SK-N-SH (cell line): Measurements from ENCODE around the gene PPP1R15A. TPM values are rescaled to one million over a fixed set of nuclear protein-coding genes. Genes with fewer than 3 reads are reported as not detected.
"Not testable (repeated sequence)": the region's sequence is repeated elsewhere in the genome, so short reads cannot be mapped to it uniquely, and the experiment has no call there.

Experiments
- CTCF ChIA-PET: fragments of 300-600, 350-600 bp; formaldehyde crosslinking; extraction: SDS; loops from one replicate; lab custom pipeline; 2021; lab: Yijun Ruan, JAX
- POLR2A ChIA-PET: fragments of 350-600 bp; sonication (Branson Sonifier 250); formaldehyde crosslinking; extraction: SDS; loops from one replicate; lab custom pipeline; 2020; ENCODE audit warnings: antibody characterized with exemption, inconsistent platforms; lab: Yijun Ruan, JAX
- DNase-seq: peaks from one replicate; pipeline ENCODE4 v3.0.0; 2012
- H2AFZ ChIP-seq: fragments of 200-600 bp; sonication (generic); 2 replicates; pipeline ENCODE4 v1.8.1; 2016; ENCODE audit warnings: antibody characterized with exemption, mild to moderate bottlenecking, low read depth
- H3F3A ChIP-seq: fragments of 200-600 bp; sonication (generic); replicated peaks from 2 replicates; pipeline ENCODE3; 2016; ENCODE audit warnings: antibody characterized with exemption, mild to moderate bottlenecking; ENCODE audit not compliant: insufficient read depth
- H3K27ac ChIP-seq, 2 experiments: fragments of 200-500 bp in 1 of 2; fragments of 200-600 bp in 1 of 2; sonication (Bioruptor generic) in 1 of 2; sonication (generic), shearing (Covaris generic) in 1 of 2; 2 replicates each; pipeline versions ENCODE4 v1.5.1 to v1.6.1; 2014 to 2016; ENCODE audit warnings: low read depth in 2 of 2, inconsistent platforms in 1 of 2, low read length in 1 of 2, mild to moderate bottlenecking in 1 of 2, mixed read lengths in 1 of 2
- H3K27me3 ChIP-seq: fragments of 200-600 bp; sonication (generic), shearing (Covaris generic); 2 replicates; pipeline ENCODE4 v1.6.1; 2016; ENCODE audit warnings: mixed run types; ENCODE audit not compliant: insufficient read depth
- H3K36me3 ChIP-seq, 2 experiments: fragments of 200-500 bp in 1 of 2; fragments of 200-600 bp in 1 of 2; sonication (Bioruptor generic) in 1 of 2; sonication (generic) in 1 of 2; replicated peaks in 1 of 2; 2 replicates each; pipeline versions ENCODE3 to v1.5.1; 2014 to 2016; ENCODE audit warnings: low read length in 1 of 2, mild to moderate bottlenecking in 1 of 2; ENCODE audit not compliant: insufficient read depth in 2 of 2, control insufficient read depth in 1 of 2
- H3K4me1 ChIP-seq, 2 experiments: fragments of 200-500 bp in 1 of 2; fragments of 200-600 bp in 1 of 2; sonication (Bioruptor generic) in 1 of 2; sonication (generic), shearing (Covaris generic) in 1 of 2; 2 replicates each; pipeline versions ENCODE4 v1.5.1 to v1.6.1; 2014 to 2016; ENCODE audit warnings: low read depth in 1 of 2, low read length in 1 of 2, mixed run types in 1 of 2; ENCODE audit not compliant: insufficient read depth in 2 of 2, control insufficient read depth in 1 of 2
- H3K4me2 ChIP-seq: fragments of 200-600 bp; sonication (generic), shearing (Covaris generic); 2 replicates; pipeline ENCODE4 v1.6.1; 2017; ENCODE audit warnings: mixed run types
- H3K4me3 ChIP-seq, 2 experiments: fragments of 200-500 bp in 1 of 2; fragments of 200-600 bp in 1 of 2; sonication (Bioruptor generic) in 1 of 2; sonication (generic), shearing (Covaris generic) in 1 of 2; 2 replicates each; pipeline versions ENCODE4 v1.5.1 to v1.8.1; 2014 to 2016; ENCODE audit warnings: low read depth in 2 of 2, inconsistent platforms in 1 of 2, low read length in 1 of 2, mild to moderate bottlenecking in 1 of 2, mixed read lengths in 1 of 2, moderate library complexity in 1 of 2
- H3K79me2 ChIP-seq: fragments of 200-600 bp; sonication (generic); 2 replicates; pipeline ENCODE4 v1.8.1; 2017; ENCODE audit warnings: mild to moderate bottlenecking; ENCODE audit not compliant: insufficient read depth
- H3K9ac ChIP-seq: fragments of 200-600 bp; sonication (generic); 2 replicates; pipeline ENCODE4 v1.6.1; 2017; ENCODE audit warnings: mixed run types
- H3K9me2 ChIP-seq: fragments of 200-600 bp; sonication (generic); 2 replicates; pipeline ENCODE4 v1.6.1; 2017; ENCODE audit warnings: mixed run types
- H3K9me3 ChIP-seq: fragments of 200-600 bp; sonication (generic); 2 replicates; pipeline ENCODE4 v1.6.1; 2017; ENCODE audit warnings: mixed run types, mild to moderate bottlenecking, moderate library complexity
- H4K20me1 ChIP-seq: fragments of 200-600 bp; sonication (generic); 2 replicates; pipeline ENCODE4 v1.6.1; 2017; ENCODE audit warnings: mild to moderate bottlenecking, mixed run types; ENCODE audit not compliant: insufficient read depth
- CHD2 ChIP-seq: fragments of 150-350 bp; IDR thresholded peaks from 2 replicates; pipeline ENCODE4 v1.6.1; 2018; ENCODE audit warnings: low read length; ENCODE audit not compliant: partially characterized antibody
- NRF1 ChIP-seq: IDR thresholded peaks from 2 replicates; pipeline ENCODE4 v1.6.1; 2012; ENCODE audit warnings: low read depth, mild to moderate bottlenecking, low read length
- POLR2AphosphoS5 ChIP-seq: IDR thresholded peaks from 2 replicates; pipeline ENCODE4 v1.6.1; 2012; ENCODE audit warnings: low read depth, low read length
- RAD21 ChIP-seq: IDR thresholded peaks from 2 replicates; pipeline ENCODE4 v1.6.1; 2012; ENCODE audit warnings: mild to moderate bottlenecking, low read length
- RXRA ChIP-seq: IDR thresholded peaks from 2 replicates; pipeline ENCODE4 v1.4.0; 2012; ENCODE audit warnings: low read depth, mild to moderate bottlenecking, borderline replicate concordance
- SMC3 ChIP-seq: IDR thresholded peaks from 2 replicates; pipeline ENCODE4 v1.6.1; 2012; ENCODE audit warnings: low read depth, low read length, improper control_type of control experiment
- TAF1 ChIP-seq: IDR thresholded peaks from 2 replicates; pipeline ENCODE4 v1.6.1; 2012; ENCODE audit warnings: low read depth, mild to moderate bottlenecking, low read length, moderate library complexity, borderline replicate concordance
- whole genome bisulfite sequencing: methylation state at CpG from one replicate; pipeline ENCODE4 v1.1.6; 2017; ENCODE audit warnings: low lambda C conversion rate; 5-methylcytosine and 5-hydroxymethylcytosine counted together
- polyA plus RNA-seq, 3 experiments: library from polyadenylated mRNA; depleted of rRNA; stranded (reverse); fragments of >200 nt; gene quantifications; 2 replicates each; pipeline ENCODE4 v1.2.3, GENCODE V29; 2012
- TF ChIP-seq, protein P1 (sequence below): fragments of 200-600 bp; sonication (generic); IDR thresholded peaks from 2 replicates; pipeline ENCODE4 v1.6.1; 2017; ENCODE audit warnings: antibody characterized with exemption, mild to moderate bottlenecking, moderate library complexity

Gene PPP1R15A
- polyA plus RNA-seq, 1 of the 3 experiments (the other 2 are of a cell fraction), result 73.7 TPM

DNA sequence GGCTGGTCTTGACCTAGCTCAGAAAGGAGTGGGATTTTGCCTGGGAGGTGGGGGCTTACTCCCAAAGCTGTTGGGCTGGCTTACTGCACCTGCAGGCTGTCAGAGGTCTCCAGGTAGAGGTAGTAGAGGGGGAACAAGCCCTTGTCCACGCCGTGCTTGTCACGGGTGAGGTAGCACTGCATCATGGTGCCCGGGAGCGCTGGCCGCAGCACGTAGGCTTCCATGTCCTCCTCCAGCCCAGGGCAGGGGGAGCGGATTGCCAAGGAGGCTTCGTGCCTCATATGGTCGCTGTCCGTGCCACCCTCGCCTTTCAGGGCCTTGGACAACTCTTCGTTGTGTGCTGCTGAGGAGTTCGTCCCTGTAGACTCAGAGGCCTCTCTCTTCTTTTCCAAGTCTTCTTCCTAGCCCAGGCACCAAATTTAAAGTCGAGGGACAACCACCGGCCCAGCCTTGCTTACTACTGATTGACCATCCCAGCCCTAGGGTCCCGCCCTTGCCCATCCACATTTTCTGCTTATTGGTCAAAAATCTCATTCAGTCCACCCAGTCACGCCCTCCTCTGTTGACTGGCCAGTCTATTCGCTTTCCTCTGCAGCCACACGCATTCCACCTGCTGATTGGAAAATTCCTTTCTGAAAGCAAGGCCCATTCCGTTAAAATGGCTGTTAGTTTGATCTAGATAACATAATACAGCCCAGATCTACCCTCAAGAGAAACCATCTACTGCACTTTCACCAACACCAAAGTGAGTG lies 15.8 kb downstream of the PPP1R15A start (continued):
- TF ChIP-seq, protein P1, sequence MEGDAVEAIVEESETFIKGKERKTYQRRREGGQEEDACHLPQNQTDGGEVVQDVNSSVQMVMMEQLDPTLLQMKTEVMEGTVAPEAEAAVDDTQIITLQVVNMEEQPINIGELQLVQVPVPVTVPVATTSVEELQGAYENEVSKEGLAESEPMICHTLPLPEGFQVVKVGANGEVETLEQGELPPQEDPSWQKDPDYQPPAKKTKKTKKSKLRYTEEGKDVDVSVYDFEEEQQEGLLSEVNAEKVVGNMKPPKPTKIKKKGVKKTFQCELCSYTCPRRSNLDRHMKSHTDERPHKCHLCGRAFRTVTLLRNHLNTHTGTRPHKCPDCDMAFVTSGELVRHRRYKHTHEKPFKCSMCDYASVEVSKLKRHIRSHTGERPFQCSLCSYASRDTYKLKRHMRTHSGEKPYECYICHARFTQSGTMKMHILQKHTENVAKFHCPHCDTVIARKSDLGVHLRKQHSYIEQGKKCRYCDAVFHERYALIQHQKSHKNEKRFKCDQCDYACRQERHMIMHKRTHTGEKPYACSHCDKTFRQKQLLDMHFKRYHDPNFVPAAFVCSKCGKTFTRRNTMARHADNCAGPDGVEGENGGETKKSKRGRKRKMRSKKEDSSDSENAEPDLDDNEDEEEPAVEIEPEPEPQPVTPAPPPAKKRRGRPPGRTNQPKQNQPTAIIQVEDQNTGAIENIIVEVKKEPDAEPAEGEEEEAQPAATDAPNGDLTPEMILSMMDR, result no peak

DNA sequence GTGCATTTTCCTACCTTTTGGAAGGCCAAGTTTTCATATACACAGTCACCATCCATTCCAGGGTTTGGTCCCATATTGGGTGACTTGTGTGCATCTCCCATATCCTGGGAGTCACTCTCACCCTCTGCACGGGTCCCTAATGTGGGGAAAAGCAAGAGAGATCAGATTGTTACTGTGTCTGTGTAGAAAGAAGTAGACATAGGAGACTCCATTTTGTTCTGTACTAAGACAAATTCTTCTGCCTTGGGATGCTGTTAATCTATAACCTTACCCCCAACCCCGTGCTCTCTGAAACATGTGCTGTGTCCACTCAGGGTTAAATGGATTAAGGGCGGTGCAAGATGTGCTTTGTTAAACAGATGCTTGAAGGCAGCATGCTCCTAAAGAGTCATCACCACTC lies 17.3 kb downstream of the PPP1R15A start:
- H3K9me2 ChIP-seq, H3K9ac ChIP-seq, DNase-seq, H3K36me3 ChIP-seq, H3K4me2 ChIP-seq, H3K27me3 ChIP-seq, H3K79me2 ChIP-seq, H3K4me1 ChIP-seq, H4K20me1 ChIP-seq, H2AFZ ChIP-seq, CTCF ChIA-PET, H3K27ac ChIP-seq, H3K4me3 ChIP-seq, H3F3A ChIP-seq, POLR2A ChIA-PET, H3K9me3 ChIP-seq: not testable (repeated sequence)
- WGBS, result 58% methylated on average over 3 of the region's 3 CpGs

DNA sequence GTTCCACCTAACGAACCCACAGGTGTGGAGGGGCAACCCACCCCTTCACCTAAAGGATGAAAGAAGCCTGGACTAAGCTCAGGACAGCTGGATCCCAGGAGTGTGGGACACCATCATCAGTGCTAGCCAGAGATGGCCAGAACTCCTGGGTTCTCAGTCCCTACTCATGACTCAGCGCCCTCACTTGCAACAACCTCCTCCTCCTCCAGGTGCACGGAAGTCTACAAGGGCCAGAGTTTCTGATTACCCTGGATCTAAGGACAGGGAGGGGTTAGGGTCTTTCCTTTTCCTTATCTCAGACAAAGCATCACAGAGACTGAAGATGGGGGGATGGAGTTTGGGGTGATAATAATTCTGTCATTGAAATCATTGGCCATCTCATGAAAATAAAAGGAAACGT lies 18.3 kb downstream of the PPP1R15A start:
- no peak for DNase-seq
- WGBS, result 83% methylated on average over 4 of the region's 4 CpGs
- Histone ChIP-seq H3K79me2 (no peaks in the 10 kb centered on the region), H3K4me2 (no peak overlapping the region), H3K9me3 (no peaks in the 10 kb centered on the region), H3K4me1 (no peaks in the 10 kb centered on the region), H3K27ac (no peak overlapping the region), H3K4me3 (no peak overlapping the region), H3F3A (no peaks in the 10 kb centered on the region)
- ChIA-PET POLR2A (no interaction called here), CTCF (no interaction called here)
- TF ChIP-seq NRF1, result no peak
- no peak for TF ChIP-seq CHD2
- TF ChIP-seq TAF1, result no peak
- no peak for TF ChIP-seq RXRA
- TF ChIP-seq POLR2AphosphoS5, result no peak
- TF ChIP-seq RAD21, result no peak
- TF ChIP-seq SMC3, result no peak
- TF ChIP-seq, all 33 proteins: peak for 0
- Histone ChIP-seq H3K9me2 (no peaks in the 10 kb centered on the region), H4K20me1 (no peaks in the 10 kb centered on the region), H2AFZ (no peak overlapping the region), H3K9ac (no peak overlapping the region), H3K27me3 (no peaks in the 10 kb centered on the region), H3K36me3 (no peaks in the 10 kb centered on the region)
